ENCODE data around the gene TIMD4. TPM values are rescaled to one million over a fixed set of nuclear protein-coding genes. Genes with fewer than 3 reads are reported as not detected.
"Not testable (repeated sequence)": the region's sequence is repeated elsewhere in the genome, so short reads cannot be mapped to it uniquely, and the experiment has no call there.

Gene TIMD4
- total and polyA plus RNA-seq, 4 experiments from 2014 or later, result 0.54 to 9.5 (median 4.1) TPM

DNA sequence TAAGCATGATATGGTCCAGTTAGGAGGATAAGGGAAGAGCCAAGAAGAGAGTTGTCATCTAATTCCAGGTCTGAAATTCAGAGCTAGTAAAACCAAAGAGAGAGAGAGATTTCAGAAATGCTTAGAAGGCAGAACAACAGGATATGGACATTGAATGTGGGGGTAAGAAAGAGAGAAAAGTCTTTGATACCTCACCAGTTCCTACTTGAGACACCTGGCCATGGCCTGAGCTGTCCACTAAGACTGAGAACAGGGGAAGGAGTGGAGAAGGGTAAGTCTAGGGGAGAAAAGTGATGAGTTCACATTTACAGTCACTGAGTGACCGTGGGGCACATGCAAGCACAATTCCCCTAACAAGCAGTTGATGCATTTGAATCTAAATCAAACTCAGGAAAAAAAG is 35.5 kb downstream of the TIMD4 start:
- DNase-seq, result no peak
- Mint-ChIP-seq H3K9me3 (peaks cover 0 to 5% (median 2%) of the 10 kb centered on the region in 8 donors), H3K36me3 (peaks cover 0 to 5% of the 10 kb centered on the region in 2 donors), H3K27me3 (no peaks in the 10 kb centered on the region), H3K27ac (peak overlapping the region in 4 of 7 donors; percentile 29 to 76 (median 62)), H3K4me1 (peaks cover 12 to 51% (median 30%) of the 10 kb centered on the region in 4 donors), H3K4me3 (peak overlapping the region in 1 of 8 donors; percentile 7)
- POLR2A ChIA-PET (ENCODE audit: partially characterized antibody), result interaction anchor here (1.4 to 1.5 kb wide), 3 partner anchors 9 to 13 kb away, joined by 3 to 7 read pairs (median 6); no protein-coding TSS in a partner anchor
- Histone ChIP-seq H3K36me3 (ENCODE audit: insufficient read depth, low read length) (no peaks in the 10 kb centered on the region), H3K4me1 (ENCODE audit: insufficient read depth, low read length) (peaks cover 13% of the 10 kb centered on the region), H3K9me3 (ENCODE audit: control insufficient read depth in 1 of 2, low read length in 2 of 2) (no peaks in the 10 kb centered on the region), H3K27ac (ENCODE audit: low read depth, low read length) (no peak overlapping the region), H3K4me3 (ENCODE audit: low read length in 2 of 2) (no peak overlapping the region), H3K27me3 (ENCODE audit: insufficient read depth, low read length) (no peaks in the 10 kb centered on the region)
- intact Hi-C loops (cut with micrococcal nuclease), result loop anchor here (2.0 kb wide), 1 partner anchor 71 kb away; no protein-coding TSS in a partner anchor
- CTCF ChIA-PET (ENCODE audit: partially characterized antibody), result interaction anchor here (1.8 kb wide), 1 partner anchor 8 kb away, joined by 5 read pairs; no protein-coding TSS in a partner anchor

DNA sequence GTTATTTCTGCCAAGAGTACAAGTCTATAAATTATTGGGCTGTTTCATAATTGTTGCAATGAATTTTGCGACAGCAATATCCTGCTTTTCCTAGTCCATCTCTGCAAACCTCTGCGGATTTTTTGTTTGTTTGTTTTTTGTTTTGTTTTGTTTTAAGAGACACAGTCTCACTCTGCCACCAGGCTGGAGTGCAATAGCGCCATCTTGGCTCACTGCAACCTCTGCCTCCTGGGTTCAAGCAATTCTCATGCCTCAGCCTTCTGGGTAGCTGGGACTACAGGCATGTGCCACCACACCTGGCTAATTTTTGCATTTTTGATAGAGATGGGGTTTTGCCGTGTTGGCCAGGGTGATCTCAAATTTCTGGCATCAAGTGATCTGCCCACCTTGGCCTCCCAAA is 37.3 kb downstream of the TIMD4 start:
- H3K36me3 Mint-ChIP-seq; DNase-seq; H3K27ac Mint-ChIP-seq; H3K9me3 ChIP-seq (ENCODE audit: control insufficient read depth in 1 of 2, low read length in 2 of 2); H3K27ac ChIP-seq (ENCODE audit: low read depth, low read length); H3K36me3 ChIP-seq (ENCODE audit: insufficient read depth, low read length); H3K27me3 ChIP-seq (ENCODE audit: insufficient read depth, low read length); POLR2A ChIA-PET (ENCODE audit: partially characterized antibody); H3K27me3 Mint-ChIP-seq; H3K4me3 Mint-ChIP-seq; H3K4me3 ChIP-seq (ENCODE audit: low read length in 2 of 2); CTCF ChIA-PET (ENCODE audit: partially characterized antibody); H3K9me3 Mint-ChIP-seq: not testable (repeated sequence)
- peaks cover 22% of the 10 kb centered on the region for H3K4me1 ChIP-seq (ENCODE audit: insufficient read depth, low read length)
- peaks cover 22 to 60% (median 41%) of the 10 kb centered on the region in 4 donors for H3K4me1 Mint-ChIP-seq
- intact Hi-C loops (cut with micrococcal nuclease), result loop anchor here (2.0 kb wide), 1 partner anchor 69 kb away; no protein-coding TSS in a partner anchor

DNA sequence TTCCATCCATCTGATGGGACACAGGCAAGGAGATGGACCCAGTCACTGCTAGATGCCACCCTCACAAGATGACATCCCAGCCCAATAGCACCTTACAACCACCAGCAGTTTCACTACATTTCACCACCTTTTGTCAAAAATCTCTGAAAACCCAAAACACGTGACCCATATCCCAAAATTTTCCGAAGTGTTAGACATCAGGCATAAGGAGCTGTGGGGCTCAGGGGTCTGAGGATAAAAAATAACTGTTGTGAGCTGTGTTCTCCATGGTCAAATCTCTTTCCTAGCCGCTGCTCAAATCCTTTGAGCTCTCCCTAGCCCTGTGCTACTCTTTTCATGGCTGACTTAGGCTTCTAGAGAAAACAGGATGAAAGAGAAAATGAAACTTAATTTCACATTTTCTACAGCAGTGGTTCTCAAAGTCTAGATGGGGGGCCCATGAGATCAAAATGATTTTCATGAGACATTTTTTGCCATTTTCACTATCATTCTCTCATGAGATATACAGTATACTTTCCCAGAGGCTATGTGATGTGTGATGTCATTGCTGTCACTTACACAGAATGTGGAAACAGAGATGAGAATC is 40.7 kb downstream of the TIMD4 start:
- peaks cover 19% of the 10 kb centered on the region for H3K4me1 ChIP-seq (ENCODE audit: insufficient read depth, low read length)
- Mint-ChIP-seq H3K36me3 (no peaks in the 10 kb centered on the region), H3K27me3 (no peaks in the 10 kb centered on the region), H3K4me1 (peaks cover 21 to 53% (median 37%) of the 10 kb centered on the region in 4 donors), H3K4me3 (peak overlapping the region; percentile 46 to 75 (median 66)), H3K9me3 (no peaks in the 10 kb centered on the region), H3K27ac (peak overlapping the region in 5 of 7 donors; percentile 38 to 78 (median 63))
- DNase-seq, result no peak
- POLR2A ChIA-PET (ENCODE audit: partially characterized antibody), result interaction anchor here (1.6 kb wide), 1 partner anchor 9 kb away, joined by 5 read pairs; no protein-coding TSS in a partner anchor
- no peaks in the 10 kb centered on the region for H3K9me3 ChIP-seq (ENCODE audit: control insufficient read depth in 1 of 2, low read length in 2 of 2)
- H3K36me3 ChIP-seq (ENCODE audit: insufficient read depth, low read length), result no peaks in the 10 kb centered on the region
- intact Hi-C loops (cut with micrococcal nuclease), result no loop called here
- CTCF ChIA-PET (ENCODE audit: partially characterized antibody), result interaction anchor here (1.4 kb wide), 1 partner anchor 11 kb away, joined by 6 read pairs; no protein-coding TSS in a partner anchor
- H3K27me3 ChIP-seq (ENCODE audit: insufficient read depth, low read length), result no peaks in the 10 kb centered on the region
- H3K4me3 ChIP-seq (ENCODE audit: low read length in 2 of 2), result no peak overlapping the region
- H3K27ac ChIP-seq (ENCODE audit: low read depth, low read length), result no peak overlapping the region

DNA sequence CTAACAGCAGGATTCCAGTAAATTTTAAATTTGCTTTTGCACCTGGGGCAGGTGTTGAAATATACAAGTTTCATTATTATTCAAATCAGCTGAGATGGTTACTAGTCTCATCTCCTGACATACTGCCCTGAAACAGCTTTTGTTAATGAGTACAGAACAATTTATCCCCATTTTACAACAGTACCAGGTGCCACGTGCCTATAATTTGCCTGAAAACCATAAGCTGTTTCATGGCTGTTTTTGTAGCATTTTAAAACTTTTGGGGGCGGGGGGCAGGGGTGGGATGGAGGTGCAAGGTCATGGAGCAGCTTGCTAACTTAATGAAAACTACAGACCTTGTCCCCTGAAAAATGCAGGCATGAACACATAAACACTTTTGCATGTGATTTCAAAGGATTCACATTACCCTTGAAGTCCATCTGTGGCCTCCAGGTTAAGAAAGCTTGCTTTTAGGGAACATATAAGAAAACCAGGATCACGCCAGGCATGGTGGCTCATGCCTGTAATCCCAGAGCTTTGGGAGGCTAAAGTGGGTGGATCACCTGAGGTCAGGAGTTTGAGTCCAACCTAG is 42.1 kb downstream of the TIMD4 start:
- H3K4me3 Mint-ChIP-seq, result peak overlapping the region in 2 of 8 donors; percentile 9 to 26
- peak overlapping the region in 2 of 7 donors; percentile 22 to 31 for H3K27ac Mint-ChIP-seq
- ChIA-PET CTCF (ENCODE audit: partially characterized antibody) (interaction anchor here (1.0 to 1.5 kb wide), 4 partner anchors 8 to 12 kb away, joined by 3 to 4 read pairs (median 3); no protein-coding TSS in a partner anchor), POLR2A (ENCODE audit: partially characterized antibody) (interaction anchor here (0.8 to 1.3 kb wide), 3 partner anchors 9 to 222 kb away, joined by 3 to 5 read pairs (median 3); partner anchors contain the start of gene MED7)
- no peaks in the 10 kb centered on the region for H3K27me3 Mint-ChIP-seq
- no peak for DNase-seq
- no peaks in the 10 kb centered on the region for H3K9me3 ChIP-seq (ENCODE audit: control insufficient read depth in 1 of 2, low read length in 2 of 2)
- intact Hi-C loops (cut with micrococcal nuclease), result no loop called here
- H3K27ac ChIP-seq (ENCODE audit: low read depth, low read length), result no peak overlapping the region
- H3K4me3 ChIP-seq (ENCODE audit: low read length in 2 of 2), result no peak overlapping the region
- H3K27me3 ChIP-seq (ENCODE audit: insufficient read depth, low read length), result no peaks in the 10 kb centered on the region
- H3K9me3 Mint-ChIP-seq, result no peaks in the 10 kb centered on the region
- H3K4me1 ChIP-seq (ENCODE audit: insufficient read depth, low read length), result peaks cover 19% of the 10 kb centered on the region
- H3K4me1 Mint-ChIP-seq, result peaks cover 19 to 50% (median 31%) of the 10 kb centered on the region in 4 donors
- H3K36me3 ChIP-seq (ENCODE audit: insufficient read depth, low read length), result no peaks in the 10 kb centered on the region
- H3K36me3 Mint-ChIP-seq, result no peaks in the 10 kb centered on the region

DNA sequence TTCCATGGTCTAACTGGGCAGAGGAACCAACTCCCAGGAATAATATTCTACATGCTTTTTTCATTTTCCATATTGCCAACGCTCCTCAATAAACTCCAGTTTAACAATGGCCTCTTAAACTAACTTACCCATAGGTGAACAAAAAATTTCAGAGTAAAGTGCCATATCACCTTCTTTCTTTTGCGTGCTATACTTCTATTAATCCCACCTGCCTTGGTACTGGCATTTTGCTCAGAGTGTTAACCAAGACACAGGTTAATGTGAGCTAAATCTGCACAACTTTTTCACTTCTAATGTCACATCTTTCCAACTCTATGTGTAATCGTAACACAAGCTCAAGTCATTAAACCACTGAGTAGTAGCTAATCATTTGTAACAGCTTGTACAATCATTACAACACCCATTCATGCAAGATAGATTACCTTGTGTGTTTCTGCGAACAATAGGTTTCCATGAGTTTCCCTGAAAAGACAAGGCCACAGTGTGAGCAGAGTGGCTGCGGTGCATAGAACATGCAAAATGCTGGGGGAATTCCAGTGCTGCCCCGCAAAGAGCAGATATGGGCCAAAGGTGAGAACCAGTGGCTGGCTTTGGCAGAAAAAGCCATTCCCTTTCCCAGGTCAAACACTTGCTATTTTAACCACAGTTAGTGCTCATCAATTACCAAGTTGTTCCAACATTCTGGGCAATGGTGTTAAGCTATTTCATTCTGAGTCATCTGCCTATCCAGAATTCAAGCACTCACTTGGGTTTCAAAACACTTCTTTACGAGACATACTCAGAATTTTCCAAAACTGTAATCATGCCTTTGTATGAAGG is 42.8 kb downstream of the TIMD4 start:
- Histone ChIP-seq H3K36me3 (ENCODE audit: insufficient read depth, low read length) (no peaks in the 10 kb centered on the region), H3K27me3 (ENCODE audit: insufficient read depth, low read length) (no peaks in the 10 kb centered on the region), H3K27ac (ENCODE audit: low read depth, low read length) (no peak overlapping the region), H3K4me3 (ENCODE audit: low read length in 2 of 2) (no peak overlapping the region), H3K9me3 (ENCODE audit: control insufficient read depth in 1 of 2, low read length in 2 of 2) (no peaks in the 10 kb centered on the region), H3K4me1 (ENCODE audit: insufficient read depth, low read length) (peaks cover 19% of the 10 kb centered on the region)
- no peaks in the 10 kb centered on the region for H3K36me3 Mint-ChIP-seq
- peak in 1 of 5 donors; percentile 37 for DNase-seq
- intact Hi-C loops (cut with micrococcal nuclease), result no loop called here
- peak overlapping the region; percentile 22 to 62 (median 49) for H3K27ac Mint-ChIP-seq
- no peaks in the 10 kb centered on the region for H3K9me3 Mint-ChIP-seq
- peaks cover 21 to 53% (median 35%) of the 10 kb centered on the region in 4 donors for H3K4me1 Mint-ChIP-seq
- H3K27me3 Mint-ChIP-seq, result no peaks in the 10 kb centered on the region
- ChIA-PET CTCF (ENCODE audit: partially characterized antibody) (interaction anchor here (1.0 to 1.5 kb wide), 4 partner anchors 9 to 14 kb away, joined by 3 to 4 read pairs (median 3); no protein-coding TSS in a partner anchor), POLR2A (ENCODE audit: partially characterized antibody) (interaction anchor here (0.8 to 1.3 kb wide), 3 partner anchors 10 to 222 kb away, joined by 3 to 5 read pairs (median 3); partner anchors contain the start of gene MED7)
- peak overlapping the region in 3 of 8 donors; percentile 9 to 59 (median 26) for H3K4me3 Mint-ChIP-seq

DNA sequence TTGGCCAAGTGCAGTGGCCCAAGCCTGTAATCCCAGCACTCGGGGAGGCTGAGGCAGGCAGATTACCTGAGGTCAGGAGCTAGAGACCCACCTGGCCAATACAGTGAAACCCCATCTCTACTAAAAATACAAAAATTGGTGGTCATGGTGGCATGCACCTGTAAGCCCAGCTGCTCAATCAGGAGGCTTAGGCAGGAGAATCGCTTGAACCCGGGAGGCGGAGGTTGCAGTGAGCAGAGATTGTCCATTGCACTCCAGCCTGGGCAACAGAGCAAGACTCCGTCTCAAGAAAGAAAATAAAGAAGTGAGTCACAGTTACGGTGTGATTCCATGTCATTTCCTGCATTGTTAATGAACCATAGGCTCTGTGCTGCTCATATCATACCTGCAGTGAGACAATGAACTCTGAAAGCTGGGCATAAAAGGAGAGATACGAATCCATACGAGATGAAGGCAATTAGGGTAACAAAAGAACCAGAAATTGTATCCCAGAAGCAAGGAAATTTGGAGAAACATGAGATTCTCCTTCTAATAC is 44.6 kb downstream of the TIMD4 start:
- peaks cover 0 to 2% (median 0%) of the 10 kb centered on the region in 8 donors for H3K9me3 Mint-ChIP-seq
- no peak for DNase-seq
- Histone ChIP-seq H3K27ac (ENCODE audit: low read depth, low read length) (no peak overlapping the region), H3K9me3 (ENCODE audit: control insufficient read depth in 1 of 2, low read length in 2 of 2) (no peaks in the 10 kb centered on the region), H3K27me3 (ENCODE audit: insufficient read depth, low read length) (no peaks in the 10 kb centered on the region), H3K4me3 (ENCODE audit: low read length in 2 of 2) (no peak overlapping the region), H3K4me1 (ENCODE audit: insufficient read depth, low read length) (peaks cover 37% of the 10 kb centered on the region), H3K36me3 (ENCODE audit: insufficient read depth, low read length) (no peaks in the 10 kb centered on the region)
- CTCF ChIA-PET (ENCODE audit: partially characterized antibody), result no interaction called here
- no peaks in the 10 kb centered on the region for H3K27me3 Mint-ChIP-seq
- peak overlapping the region in 2 of 8 donors; percentile 6 to 27 for H3K4me3 Mint-ChIP-seq
- H3K27ac Mint-ChIP-seq, result peak overlapping the region in 2 of 7 donors; percentile 42 to 54
- peaks cover 36 to 65% (median 50%) of the 10 kb centered on the region in 4 donors for H3K4me1 Mint-ChIP-seq
- POLR2A ChIA-PET (ENCODE audit: partially characterized antibody), result interaction anchor here (1.3 kb wide), 1 partner anchor 9 kb away, joined by 3 read pairs; no protein-coding TSS in a partner anchor
- intact Hi-C loops (cut with micrococcal nuclease), result no loop called here
- H3K36me3 Mint-ChIP-seq, result peaks cover 0 to 5% of the 10 kb centered on the region in 2 donors
